Fibroblast of skin of scalp (primary cell): ENCODE data around the gene CYP27B1.

Source experiments
- DNase-seq: peaks from one replicate; pipeline ENCODE4 v3.0.0-alpha.2; 2013

Gene CYP27B1

GRCh38 chr12:57765003-57765697 is 1.7 kb downstream of the CYP27B1 start:
- no peak for DNase-seq

GRCh38 chr12:57764662-57765002 is 2.2 kb downstream of the CYP27B1 start:
- no peak for DNase-seq

GRCh38 chr12:57763881-57764661 is 2.8 kb downstream of the CYP27B1 start:
- DNase-seq = no peak

GRCh38 chr12:57762463-57762862 is 4.4 kb downstream of the CYP27B1 start:
- no peak for DNase-seq

DNA sequence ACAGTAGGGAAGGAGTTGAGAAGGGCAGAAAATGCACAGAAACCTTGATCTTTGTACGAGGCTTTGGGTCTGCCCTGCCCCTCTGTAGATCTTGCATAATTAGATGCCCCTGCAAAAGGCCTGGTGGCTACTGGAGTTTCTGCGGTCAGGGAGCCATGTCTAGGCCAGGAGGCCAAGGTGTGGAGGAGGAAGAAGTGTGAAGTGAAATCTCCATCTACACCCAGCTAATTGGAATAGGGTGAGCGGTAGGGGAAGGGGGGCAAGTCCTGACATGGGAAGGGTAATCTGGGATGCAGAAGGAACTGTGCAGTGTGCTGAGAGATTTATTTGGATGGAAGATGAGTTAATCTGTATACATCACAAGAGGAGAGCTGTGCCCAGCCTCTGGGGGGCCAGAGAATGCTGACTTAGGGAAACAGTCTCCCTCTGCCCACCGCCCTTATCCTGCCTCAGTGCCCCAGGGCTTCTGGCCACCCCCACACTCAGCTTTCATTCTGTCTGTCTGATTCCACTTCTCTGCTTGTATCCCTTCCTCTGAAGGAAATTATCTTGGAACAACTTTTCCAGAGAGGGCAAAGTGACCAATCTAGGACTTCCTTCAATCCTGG is 5.4 kb downstream of the CYP27B1 start:
- no peak for DNase-seq

- no peak for DNase-seq
These were observed 6.4 kb downstream of the CYP27B1 start for GRCh38 chr12:57760347-57760982.

GRCh38 chr12:57759360-57759980 is 7.4 kb downstream of the CYP27B1 start:
- DNase-seq = no peak

- DNase-seq = no peak
These were observed 8.1 kb downstream of the CYP27B1 start for GRCh38 chr12:57758552-57759359.

DNA sequence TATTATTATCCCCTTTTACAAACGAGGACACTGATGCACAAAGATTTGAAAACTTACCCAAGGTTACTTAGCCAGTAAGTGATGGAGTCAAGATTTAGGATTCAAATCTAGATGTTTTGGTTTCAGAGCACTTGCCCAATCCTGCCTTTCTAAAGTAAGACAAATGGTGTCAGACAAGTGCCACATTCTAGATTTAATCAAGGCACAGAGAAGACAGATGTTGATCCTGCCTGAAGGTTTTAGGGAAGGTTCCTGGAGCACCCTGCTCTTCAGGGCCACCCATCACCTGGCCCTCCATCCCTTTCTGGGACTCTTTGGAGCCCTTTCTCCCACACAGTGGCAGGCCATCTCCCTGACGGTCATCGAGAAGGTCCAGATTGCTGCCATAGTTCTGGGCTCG is 9.1 kb downstream of the CYP27B1 start:
- DNase-seq = no peak

DNA sequence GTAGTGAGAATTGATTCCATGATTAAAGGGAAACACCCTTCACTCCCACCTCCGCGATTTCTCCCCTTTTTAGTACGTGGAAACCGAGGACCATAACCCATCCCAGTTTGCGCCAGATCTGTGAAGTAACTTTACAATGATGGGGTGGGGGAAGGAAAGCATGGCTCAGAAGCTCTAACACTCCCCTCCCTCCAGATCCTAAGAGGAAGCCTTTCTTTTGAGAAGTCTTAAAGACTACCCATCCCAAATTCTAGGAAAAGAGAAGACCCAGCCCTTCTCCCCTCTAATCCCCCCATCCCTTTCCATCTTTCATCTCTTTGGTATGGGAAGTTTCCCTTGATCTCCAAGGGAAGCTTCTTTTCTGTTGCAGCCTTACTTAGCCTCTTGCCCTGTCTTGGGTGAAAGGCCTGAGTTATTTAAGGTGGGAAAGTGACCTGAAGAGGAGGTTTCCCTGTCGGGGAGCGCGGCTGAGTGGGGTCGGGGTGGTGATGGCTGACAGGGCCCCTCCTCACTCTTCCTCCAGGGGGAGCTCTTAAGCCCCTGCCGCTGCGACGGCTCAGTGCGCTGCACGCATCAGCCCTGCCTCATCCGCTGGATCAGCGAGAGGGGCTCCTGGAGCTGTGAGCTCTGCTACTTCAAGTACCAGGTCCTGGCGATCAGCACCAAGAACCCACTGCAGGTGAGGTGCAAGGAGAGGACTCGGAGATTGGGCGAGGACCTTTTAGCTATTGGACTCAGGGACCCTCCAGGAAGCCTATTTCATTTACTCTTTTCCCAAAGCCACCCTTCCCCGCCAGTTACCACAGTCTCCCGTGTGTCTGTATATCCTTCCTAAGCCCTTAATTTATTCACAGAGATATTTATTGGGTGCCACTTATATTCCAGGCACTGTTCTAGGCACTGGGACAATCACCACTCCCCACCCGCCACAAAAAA is 10.2 kb downstream of the CYP27B1 start:
- DNase-seq = no peak

DNA sequence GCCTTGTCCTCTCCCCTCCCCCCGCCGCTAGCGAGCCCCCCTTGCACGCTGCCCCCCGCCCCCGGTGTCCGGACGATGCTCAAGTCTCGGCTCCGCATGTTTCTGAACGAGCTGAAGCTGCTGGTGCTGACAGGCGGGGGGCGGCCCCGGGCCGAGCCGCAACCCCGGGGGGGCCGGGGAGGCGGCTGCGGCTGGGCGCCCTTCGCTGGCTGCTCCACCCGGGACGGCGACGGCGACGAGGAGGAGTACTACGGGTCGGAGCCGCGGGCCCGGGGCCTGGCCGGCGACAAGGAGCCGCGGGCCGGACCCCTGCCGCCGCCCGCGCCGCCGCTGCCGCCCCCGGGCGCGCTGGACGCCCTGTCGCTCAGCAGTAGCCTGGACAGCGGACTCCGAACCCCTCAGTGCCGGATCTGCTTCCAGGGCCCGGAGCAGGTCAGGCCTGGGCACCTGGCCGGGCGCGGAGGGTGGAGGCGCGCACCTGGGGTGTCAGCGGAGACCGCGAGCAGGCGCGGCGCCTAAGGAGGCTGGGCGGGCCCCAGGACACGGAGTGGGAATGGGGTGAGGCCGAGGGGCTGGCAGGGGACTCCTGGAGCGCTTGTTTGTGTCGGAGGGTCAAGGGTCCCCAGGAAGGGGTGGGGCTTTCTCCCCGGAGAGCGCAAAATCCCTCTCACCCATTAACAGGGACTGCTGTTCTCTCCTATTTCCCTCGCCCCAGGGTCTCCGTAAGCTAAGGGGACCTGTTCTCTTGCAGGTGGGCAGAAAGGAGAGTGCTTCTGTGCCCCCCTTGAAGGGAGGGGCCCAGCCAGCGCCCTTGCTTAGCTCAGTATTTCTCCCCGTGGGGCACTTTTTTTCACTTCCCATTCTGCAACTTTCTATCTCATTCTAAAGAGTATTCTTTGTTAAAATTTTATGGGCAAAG is 11.2 kb downstream of the CYP27B1 start:
- DNase-seq = no peak

DNA sequence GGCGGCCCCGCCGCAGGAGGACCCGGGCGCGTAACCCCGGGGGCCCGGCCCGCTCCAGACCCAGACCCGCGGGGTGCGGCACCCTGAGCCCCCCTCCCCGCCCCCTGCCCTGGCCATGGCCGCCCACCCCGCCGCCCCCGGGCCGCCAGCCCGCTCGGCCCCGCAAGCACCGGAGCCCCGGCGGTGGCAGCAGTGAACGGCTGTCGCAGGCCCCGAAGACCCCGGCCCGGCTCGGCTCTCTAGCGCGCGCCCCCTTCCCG is 11.8 kb downstream of the CYP27B1 start:
- no peak for DNase-seq

DNA sequence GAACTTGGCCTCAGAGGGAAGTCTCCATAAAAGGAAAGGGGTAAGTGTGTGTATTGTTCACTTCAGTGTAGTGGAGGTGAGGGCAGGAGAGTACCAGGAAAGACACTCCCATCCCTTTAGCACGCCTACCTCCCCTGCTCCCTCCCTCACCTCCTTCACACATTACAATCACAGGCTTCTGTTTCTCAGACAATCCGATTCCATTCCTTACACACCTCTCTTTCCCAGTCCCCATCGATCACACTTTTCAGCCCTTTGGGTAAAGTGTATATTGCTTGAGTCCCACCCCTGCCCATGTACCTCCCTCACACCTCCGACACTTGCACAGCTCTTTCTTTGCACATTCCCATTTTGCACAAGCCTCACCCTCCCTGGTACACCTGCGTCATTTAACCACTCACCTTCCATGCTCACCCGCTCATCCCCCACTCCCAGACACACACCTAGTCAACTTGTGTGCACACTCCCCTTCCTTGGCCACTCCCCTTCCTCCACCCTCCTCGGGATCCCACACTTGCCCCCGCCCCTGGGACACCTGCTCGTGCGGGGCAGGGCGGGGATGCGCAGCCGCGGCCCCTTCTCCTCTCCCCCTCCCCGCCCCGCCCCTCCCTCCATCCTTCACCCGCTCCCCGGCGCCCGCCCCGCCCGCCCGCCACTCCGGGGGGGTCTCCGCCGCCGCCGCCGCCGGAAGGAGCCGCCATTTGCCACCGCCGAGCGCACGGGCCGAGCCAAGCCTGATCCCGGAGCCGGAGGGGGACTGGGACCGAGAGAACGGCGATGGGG is 12.3 kb downstream of the CYP27B1 start, which contains the start of gene MARCHF9:
MARCHF9 (plus strand) TSS at position 693 of the 783 bp plus-strand sequence. CDS start 426 bp downstream, outside the sequence.
- no peak for DNase-seq

GRCh38 chr12:57753756-57754337 is 13.0 kb downstream of the CYP27B1 start:
- DNase-seq = no peak

- DNase-seq = no peak
These were observed 14.2 kb downstream of the CYP27B1 start for GRCh38 chr12:57752668-57753000.

- DNase-seq = peak; percentile 100
These were observed 14.8 kb downstream of the CYP27B1 start, which contains the start of gene CDK4 for GRCh38 chr12:57751788-57752667. Gene CDK4 (minus strand): TSS chr12:57752310. CDS start chr12:57751717, 593 bp downstream.

DNA sequence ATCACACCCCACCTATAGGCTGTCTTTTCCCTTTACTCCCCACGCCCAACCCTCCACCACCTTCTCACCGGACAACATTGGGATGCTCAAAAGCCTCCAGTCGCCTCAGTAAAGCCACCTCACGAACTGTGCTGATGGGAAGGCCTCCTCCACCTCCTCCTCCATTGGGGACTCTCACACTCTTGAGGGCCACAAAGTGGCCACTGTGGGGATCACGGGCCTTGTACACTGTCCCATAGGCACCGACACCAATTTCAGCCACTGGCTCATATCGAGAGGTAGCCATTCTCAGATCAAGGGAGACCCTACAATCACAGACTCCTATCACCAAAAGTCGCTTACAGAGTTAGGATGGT is 15.5 kb downstream of the CYP27B1 start:
- DNase-seq = no peak
